Kasumi-1 (cell line): Measurements from ENCODE around the gene PPP2R5C.

Experiments
- DNase-seq, 2 experiments: peaks; one replicate each; lab custom pipeline; 2025; lab: John Stamatoyannopoulos, UW

The PPP2R5C gene

DNA sequence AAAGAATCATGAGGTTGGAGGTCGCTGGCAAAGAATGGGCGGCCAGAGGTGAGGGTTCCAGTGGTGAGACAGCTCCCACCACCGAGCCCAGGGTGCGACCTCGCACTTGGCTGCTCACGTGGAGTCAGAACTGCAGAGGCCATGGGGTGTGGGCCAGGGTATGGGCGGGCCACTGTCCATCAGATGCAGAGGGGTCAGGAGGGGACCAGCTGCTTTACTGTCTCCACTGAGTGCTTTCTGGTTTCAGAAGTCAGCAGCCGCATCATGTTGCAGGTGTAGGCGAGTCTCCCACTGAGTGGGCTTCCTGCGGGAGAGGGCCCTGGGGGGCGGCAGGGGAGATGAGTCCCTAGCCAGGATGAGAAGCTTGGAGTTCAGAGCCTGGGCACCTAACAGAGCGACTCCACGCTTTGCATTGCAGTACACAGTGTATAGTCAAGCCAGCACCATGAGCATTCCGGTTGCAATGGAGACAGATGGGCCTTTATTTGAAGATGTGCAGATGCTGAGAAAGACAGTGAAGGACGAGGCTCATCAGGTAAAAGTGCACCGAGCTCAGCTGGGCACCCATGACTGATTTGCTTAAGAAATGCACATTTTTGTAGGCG lies 156.0 kb downstream of the PPP2R5C start:
- DNase-seq, result no peak

DNA sequence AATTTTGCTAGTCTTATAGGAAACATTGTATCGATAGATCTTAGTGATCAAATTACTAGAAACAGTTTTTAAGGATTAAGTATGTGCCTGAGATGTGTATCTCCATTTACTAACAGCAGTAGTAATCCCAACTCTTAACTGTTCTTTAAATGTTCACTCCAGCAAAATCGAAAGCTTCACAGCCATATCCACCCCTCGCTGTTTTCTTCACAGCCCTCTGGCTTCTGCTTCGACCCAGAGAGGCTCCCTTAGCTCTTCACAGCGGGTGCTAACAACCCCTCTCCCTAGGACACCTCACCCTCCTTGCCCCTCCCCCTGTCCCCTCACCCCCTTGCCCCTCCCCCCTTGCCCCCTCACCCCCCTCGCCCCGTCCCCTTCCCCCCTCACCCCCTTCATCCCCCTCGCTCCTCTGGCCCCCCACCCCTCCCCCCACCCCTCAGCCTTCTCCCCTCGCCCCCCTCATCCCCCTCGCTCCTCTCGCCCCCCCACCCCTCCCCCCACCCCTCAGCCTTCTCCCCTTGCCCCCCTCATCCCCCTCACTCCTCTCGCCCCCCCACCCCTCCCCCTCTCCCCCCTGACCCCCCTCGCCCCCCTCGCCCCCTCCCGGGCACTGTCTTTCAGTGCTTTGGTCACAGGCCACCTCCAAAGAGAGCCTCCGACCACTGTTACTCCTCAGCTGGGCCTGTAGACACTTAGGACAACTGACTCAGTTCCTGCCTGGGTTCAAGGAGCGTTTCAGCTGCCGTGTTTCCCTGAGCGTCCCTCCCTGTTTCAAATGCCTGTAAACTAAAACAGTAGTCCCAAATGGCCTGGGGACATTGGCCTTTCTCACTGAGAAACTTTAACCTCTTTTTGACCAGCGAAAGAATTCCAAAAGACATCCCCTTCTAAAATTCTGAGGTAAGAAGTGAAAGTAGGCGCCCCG lies 156.8 kb downstream of the PPP2R5C start:
- no peak for DNase-seq

DNA sequence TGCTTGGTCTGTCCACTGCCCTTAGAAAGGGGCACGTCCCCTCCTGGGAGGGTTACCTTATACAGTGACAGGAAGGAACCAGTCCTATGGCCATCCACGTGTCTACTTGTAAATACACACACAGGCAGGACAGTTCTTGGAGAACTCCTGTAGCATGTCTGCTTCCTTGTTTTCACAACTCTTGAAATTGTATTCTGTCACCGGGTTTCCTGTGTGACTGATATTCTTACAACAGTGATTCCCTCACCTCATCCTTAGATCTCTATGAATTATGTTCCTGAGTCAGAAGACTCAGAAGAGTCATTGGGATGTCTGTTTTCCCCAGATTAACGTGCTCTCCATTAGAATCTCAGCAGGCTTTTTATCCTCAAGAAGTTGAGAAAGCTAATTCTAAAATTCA lies 158.8 kb downstream of the PPP2R5C start:
- DNase-seq, result no peak

DNA sequence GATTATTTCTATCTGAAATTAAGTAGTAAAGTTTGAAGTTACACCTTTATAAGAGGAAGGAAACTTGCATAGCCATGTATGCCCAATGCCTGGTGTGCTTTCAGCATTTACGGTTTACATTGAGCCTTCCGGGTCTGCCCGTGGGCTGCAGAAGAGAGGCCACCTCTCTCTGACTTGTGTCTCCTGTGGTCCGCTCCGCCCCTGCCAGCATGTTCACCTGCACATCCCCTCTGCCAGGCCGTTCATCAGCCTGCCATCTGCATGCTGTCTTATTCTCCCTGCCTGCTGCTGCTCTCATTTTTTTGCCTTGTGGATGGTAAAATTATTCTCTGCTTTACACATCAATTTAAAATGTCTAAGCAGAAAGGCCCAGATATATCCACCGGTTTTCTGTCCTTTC lies 161.4 kb downstream of the PPP2R5C start:
- DNase-seq, result no peak

DNA sequence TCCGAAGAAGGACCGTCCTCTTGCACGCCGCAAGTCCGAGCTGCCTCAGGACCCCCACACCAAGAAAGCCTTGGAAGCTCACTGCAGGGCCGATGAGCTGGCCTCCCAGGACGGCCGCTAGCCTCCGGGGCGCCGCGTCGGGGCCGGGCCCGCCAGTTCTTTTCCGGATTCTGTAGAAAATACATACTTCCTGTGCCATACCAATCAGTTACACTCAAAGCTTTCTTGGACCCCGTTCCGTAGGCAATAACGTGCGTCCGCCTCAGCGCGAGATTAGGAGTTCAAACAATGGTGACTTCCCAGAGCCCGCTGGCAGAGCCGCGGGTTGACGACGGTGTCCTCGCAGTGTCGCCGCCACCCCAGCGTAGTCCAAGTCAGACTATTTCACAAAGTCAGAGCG lies 163.6 kb downstream of the PPP2R5C start:
- DNase-seq, result no peak

DNA sequence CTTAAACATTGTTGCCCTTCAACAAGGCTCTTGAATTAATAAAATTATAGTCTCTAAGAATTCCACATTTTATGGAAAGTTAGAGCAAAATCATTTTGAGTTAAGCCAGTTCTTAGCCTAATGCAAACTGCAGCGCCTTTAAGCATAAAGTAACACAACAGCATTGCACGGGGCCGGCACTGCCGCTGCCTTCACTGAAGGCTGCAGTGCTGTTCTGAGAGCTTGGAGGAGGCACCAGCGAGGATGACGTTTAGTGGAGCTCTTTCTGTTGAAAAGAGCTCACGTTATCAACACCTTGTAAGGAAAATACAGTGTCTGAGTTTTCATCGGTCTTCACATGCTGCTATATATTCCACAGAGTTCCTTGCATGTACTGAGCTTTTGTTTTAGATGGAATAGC lies 164.6 kb downstream of the PPP2R5C start:
- DNase-seq, result no peak

DNA sequence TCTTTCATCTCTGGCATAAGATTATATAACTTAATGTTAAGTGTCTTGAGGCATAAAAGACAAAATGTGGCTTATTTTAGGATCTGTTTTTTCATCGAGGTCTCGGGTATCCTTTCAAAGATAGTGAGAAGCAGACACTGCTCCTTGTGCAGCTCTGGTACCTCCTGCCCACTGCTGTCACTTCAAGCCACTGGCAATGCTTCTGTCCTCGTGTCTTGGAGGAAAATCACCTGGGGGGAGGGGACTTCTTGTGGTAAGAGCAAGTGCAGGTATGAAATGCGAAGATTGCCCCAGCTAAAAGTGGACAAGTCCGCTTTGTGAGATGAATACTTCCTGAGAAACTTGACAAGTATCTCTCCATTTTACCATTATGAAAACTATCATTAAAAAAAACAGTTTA lies 165.1 kb downstream of the PPP2R5C start:
- no peak for DNase-seq

DNA sequence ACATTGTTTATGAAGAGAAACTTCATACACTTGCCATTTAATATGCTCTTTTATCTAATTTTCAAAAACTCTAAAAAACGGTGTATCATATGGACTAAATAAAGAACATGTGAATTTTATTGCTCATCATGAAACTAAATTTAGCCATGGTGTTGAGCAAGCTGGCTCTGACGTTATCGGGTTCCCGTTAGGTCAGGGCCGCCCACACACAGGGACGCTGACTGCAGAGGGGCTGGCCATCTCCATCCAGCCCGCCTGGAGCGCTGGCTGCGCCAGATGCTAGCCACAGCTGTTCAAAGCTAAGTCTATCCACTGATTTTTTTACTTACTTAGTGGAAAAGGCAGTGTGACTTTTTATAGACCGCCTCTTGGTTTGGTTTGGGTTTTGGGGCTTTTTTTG lies 166.3 kb downstream of the PPP2R5C start:
- no peak for DNase-seq

DNA sequence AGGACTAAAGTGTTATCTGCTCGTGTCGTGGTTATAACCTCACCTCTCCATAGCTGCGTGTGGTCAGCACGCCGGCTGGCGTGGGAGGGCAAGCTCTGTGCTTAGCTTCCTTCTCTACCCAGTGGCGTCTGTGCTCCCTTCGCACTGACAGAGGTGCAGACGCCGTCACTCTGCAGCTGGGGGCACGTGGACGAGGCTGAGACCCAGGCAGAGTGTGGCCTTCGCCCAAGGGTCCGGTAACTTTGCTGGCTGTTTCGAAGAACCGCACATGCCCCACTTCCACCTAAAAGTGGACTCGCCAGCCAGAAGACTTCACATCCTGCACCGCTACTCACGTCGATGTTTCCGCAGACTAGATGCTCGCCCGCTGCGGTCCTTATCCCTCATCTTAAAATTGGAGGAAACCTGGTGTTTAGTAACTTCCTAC lies 166.9 kb downstream of the PPP2R5C start:
- no peak for DNase-seq

DNA sequence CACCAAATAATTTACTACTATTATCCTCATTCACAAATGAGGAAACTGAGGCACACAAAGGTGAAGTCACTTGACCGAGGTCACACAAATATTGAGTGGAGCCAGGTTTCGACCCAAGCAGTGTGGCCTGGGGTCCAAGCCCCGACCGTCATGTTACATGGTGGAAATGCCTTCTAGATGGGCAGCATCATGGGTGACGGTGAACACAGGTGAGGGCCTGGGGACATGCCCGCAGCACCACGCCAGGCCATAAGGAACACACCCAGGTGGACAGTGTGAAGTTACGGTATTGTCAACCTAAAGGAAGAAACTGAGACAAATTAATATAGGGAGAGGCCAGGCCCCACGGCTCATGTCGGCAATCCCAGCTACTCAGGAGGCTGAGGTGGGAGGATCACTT lies 167.6 kb downstream of the PPP2R5C start:
- DNase-seq, result no peak

DNA sequence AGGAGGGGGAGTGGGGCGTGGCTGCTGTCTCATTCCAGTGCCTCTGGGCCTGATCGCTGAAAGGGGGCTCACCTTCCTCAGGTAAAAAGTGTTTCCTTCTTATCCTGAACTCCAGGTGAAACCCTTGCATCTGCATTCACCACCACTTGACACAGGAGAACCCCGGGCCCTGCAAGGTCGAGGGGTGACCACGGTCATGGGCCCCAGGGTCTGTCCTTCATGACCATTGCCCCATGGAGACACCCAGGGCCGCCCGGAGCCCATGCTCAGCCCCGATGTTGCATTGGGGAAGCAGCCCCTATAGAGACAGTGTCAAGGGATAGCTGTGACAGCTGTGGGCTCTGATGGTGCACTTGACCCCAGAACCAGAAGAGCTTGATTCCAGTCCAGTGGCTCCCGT lies 168.4 kb downstream of the PPP2R5C start:
- DNase-seq, result no peak

DNA sequence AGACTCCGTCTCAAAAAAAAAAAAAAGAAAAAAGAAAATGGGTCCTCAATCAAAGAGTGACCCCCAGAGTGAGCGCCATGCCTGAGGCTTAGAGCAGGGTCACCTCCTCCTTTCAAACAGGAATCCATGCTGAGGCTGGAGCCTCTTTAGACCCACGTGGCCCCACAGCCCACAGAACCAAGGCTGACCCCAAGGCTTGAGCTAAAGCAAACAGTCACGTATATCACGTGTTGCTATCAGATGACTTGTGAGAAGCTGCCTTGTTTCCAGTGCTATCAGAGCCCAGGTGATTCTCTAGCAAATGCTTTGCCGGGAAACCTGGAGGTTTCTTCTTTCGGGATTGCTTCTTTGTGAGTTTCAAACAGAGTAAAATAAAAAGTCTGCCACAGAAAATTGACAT lies 171.2 kb downstream of the PPP2R5C start:
- no peak for DNase-seq

DNA sequence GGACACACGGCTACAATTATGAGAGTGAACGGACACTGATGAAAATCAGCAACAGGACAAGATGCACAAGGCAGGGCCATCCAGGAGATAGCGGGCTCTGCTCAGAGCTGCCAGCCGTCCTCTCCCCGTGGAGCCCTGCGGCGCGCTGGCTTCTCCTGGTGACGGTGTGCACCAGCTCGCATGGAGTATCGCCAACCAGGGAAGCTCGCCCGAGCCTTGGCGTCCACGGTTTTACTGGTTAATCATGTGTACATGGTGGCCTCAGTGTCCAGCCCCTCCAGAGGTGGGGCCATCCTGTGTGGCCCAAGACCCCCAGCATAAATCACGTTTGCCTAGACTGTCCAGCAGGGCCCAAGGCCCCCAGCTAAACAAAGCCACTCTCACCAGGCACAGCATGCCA lies 171.7 kb downstream of the PPP2R5C start:
- no peak for DNase-seq

DNA sequence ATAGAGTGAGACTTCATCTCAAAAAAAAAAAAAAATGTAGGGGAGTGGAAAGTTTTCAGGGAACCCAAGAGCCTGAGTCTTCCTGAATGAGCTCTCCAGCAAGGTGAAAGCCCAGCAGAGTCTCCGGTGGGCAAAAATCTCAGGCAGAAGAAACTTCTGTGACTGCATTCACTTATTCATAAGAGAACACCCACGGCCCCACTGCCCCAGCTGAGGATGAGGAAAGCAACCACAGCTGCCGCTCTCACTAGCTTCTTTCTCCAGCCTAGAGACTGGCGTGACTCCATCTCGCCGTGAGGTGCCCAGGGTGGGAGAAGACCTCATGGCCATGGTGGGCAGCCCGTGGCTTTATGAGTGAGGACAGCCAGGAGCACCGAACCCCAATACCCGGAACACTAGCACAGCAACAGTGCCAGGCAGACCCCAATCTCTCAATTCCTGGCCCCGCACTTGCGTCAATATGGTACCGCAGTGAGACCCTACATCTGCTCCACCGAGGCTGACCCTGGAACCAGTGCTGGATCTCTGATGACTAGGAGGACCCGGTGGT lies 173.2 kb downstream of the PPP2R5C start:
- no peak for DNase-seq

DNA sequence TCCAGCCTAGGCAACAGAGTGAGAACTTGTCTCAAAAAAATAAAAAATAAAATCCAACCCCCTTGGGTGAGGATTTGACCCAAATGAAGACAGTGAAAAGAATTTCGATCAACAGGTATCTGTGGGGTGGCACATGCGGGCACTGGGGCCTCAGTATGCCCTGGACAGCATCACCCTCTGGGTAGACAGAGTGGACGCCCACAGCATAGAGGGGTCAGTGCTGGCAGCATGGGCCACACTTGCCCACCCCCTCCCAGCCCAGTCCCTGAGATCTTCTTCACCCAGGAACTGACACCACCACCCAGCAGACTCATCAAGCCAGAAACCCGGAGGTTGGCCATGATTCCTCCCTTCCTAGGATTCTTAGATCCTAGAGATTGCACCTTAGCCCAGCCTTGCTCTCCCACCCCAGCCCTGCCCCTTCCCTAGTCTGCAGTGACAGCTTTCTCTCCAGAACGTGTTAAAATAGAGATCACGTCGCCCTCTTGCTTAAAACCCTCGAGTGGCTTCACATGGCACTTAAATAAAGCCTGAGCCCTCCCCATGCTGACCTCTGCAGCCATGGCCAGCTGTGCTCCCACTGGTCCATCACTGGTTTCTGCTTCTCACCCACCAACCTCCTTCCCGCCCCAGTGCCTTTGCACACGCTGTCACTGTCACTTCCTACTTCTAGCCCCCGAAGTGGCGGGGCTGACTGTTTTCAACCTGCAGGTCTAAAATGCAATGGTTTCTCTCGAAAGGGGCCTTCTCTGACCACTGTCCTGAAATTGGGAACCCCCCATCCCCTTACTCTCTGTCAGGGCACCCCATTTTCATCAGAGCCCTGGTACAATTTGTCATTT lies 176.6 kb downstream of the PPP2R5C start:
- no peak for DNase-seq

DNA sequence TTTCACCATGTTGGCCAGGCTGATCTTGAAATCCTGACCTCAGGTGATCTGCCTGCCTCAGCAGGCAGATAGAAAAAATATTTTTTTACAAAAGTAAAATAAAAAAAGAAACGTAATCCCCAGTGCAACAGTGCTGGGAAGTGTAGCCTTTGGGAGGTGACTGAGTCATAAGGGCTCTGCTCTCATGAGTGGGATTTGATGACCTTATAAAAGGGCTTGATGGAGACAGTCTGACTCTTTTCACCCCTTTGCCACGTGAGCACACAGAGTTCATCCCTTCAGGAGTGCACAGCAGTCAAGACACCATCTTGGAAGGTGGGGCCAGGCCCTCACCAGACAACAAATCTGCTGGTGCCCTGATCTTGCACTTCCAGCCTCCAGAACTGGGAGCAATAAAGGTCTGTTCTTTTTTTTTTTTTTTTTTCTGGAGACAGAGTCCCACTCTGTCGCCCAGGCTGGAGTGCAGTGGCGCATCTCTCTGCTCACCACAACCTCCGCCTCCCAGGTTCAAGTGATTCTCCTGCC lies 178.2 kb downstream of the PPP2R5C start:
- DNase-seq, result no peak

DNA sequence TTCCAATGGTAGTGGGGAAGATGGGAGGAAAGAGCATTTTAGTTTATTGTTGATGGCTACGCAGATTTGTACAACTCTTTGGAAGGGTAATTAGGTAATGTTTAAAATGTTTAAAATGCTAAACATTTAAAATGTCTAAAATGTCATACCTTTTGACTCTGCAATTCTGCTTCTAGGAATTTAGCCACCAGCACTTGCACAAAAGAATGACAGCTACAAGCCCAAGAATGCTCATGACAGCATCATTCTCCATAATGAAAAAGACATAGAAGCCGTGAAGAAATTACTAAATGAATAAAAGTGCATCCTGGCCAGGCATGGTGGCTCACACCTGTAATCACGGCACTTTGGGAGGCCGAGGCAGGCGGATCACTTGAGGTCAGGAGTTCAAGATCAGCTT lies 182.9 kb downstream of the PPP2R5C start:
- DNase-seq, result no peak

DNA sequence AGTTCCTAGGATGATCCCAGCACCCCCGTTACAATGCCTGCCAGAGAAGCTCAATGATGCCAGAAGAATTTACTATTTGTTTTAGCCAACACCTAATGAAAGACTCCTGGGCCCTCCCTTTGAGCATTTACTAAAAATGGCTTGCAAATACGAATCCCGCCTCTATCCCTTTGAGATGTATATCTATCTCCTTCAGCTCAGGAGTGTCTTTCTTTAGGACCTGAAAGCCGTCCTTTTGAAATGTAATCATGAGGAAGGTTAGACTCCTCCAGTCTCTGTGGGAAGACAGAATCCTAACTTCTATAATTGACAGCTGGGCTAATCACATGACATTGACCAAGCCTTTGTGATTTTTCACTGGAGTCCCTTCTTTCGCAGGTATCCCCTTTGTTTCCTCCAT lies 183.7 kb downstream of the PPP2R5C start:
- no peak for DNase-seq

DNA sequence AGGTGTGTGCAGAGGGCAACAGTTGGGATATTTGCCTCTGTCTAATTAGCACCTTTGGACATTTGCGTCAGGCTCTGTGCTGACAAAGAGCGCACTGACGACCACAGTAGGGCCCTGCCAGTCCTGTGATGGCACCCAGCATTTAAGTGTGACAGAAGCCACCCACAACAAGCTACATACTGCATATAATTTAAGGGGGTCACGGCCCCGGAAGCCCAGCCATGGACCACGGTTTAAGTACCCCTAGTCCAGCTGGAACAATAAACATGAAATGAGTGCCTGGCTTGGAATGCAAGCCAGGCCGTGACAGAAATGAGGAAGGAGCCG lies 186.0 kb downstream of the PPP2R5C start:
- DNase-seq, result no peak

DNA sequence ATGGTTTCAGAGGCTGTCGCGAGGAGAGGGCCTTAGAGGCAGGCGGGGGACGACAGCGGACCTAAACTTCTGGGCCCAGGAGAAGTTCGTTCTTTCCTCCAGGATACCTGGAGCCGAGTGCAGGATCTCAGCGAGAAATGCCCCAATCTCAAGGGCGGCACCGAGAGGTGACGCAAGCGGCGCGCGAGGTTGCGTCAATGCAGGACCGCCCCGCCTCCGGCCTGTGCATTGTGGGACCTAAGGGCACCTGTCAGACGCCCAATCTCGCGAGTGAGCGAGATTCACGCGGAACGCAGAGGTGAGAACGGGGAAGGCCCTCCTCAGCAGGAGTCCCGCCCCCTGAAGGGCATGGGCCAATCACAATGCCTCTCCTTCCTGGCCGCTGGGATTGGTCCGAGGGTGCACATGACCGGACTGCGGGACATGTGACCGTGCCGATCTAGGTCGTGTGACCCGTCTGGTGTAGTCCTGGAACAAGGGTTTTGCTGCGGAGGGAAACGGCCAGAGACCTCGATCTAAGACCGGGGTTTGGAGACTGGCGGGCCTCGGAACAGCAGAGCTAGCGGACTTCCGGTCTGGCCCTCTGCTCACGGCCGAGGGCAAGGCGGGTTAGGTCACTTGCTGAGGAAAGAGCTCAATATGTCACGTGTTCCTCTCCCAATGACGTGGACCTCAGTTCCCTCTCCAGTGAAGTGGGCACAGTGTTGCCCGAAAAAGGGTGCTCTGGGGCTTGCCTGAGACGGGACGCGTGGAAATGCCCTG lies 186.6 kb downstream of the PPP2R5C start:
- peak; percentile 98 to 99 for DNase-seq

DNA sequence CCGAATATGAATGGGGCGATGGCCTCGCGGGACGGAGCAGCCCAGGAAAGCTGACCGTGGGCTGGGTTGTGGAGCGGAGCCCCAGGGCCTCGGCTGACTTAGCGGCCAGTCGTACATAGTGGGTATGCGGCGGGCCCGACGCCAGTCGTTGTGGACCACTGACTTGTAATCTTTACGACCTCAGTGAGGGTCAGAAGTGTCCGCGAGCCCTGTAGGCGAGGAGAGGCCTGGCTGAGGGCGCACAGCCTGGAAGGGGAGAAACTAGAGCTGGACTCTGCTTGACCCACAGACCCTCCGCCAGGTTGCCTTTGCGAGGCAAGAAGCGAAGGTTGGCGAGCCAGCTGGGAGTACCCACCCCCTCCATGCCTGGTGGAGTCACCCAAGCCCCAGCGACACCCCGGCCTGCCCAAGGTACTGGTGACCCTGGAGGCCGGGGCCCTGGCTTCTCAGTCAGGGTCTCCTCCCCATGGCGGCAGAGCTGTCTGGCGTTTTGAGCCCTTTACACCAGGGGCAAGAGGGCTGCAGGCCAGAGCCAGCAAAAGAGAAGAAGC lies 187.2 kb downstream of the PPP2R5C start:
- DNase-seq, result no peak
